Right lobe of liver (tissue), 4 donors: Measurements from ENCODE around the gene CAMSAP2.

Source experiments
- POLR2A ChIP-seq: fragments of 450-650 bp; IDR thresholded peaks from one replicate; pipeline ENCODE4 v1.6.1; 2017; ENCODE audit warnings: antibody characterized with exemption, mild to moderate bottlenecking
- TF ChIP-seq, protein P1 (sequence below), 4 donors: fragments of 200-600 bp in 3 of 4; fragments of 450-650 bp in 1 of 4; IDR thresholded peaks; one replicate each; pipeline versions ENCODE4 v1.5.1 to v1.8.0; 2016 to 2022; ENCODE audit warnings: antibody characterized with exemption in 4 of 4, mild to moderate bottlenecking in 2 of 4
- donor health status: DM: no; HTN: no; CAD: no.
- donor health status: DM: no; HTN: no; CAD: no.
- donor health status: DM: no; HTN: yes; CAD: no.

DNA sequence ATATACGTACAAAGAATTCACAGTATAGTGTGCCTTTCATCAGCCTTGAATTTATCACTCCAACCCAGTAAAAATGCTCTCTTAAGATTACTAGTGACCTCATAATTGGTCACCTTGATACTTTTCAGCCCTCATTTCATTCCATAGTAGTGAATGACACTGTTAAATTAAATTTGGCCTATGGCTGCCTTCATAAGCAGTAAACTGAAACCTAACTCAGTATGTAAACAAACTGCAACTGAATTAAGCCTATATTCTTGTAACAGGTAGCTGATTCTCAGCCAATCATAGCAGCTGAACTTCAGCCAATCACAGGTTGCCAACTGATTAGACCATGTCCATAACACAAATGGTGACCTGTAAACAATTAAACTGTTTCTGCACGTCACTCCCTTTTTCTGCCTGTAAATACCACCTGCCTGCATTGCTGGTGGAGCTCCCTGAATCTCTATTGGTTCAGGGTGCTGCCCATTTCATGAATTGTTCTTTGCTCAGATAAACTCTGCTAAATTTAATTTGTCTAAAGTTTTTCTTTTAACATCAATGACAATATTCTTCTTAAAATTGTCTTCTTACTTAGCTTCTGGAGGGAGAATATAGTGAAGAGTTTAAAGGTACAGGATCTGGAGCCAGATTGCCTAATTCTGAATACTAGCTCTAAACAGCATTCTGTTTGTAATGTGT, 24.0 kb upstream of the CAMSAP2 start:
- no peak for TF ChIP-seq POLR2A
- TF ChIP-seq, protein P1, sequence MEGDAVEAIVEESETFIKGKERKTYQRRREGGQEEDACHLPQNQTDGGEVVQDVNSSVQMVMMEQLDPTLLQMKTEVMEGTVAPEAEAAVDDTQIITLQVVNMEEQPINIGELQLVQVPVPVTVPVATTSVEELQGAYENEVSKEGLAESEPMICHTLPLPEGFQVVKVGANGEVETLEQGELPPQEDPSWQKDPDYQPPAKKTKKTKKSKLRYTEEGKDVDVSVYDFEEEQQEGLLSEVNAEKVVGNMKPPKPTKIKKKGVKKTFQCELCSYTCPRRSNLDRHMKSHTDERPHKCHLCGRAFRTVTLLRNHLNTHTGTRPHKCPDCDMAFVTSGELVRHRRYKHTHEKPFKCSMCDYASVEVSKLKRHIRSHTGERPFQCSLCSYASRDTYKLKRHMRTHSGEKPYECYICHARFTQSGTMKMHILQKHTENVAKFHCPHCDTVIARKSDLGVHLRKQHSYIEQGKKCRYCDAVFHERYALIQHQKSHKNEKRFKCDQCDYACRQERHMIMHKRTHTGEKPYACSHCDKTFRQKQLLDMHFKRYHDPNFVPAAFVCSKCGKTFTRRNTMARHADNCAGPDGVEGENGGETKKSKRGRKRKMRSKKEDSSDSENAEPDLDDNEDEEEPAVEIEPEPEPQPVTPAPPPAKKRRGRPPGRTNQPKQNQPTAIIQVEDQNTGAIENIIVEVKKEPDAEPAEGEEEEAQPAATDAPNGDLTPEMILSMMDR (IDR thresholded peaks at IDR 0.05): no peak
